ENCODE measurements around the gene JOSD2. TPM values are rescaled to one million over a fixed set of nuclear protein-coding genes. Genes with fewer than 3 reads are reported as not detected.

The JOSD2 gene
- total RNA-seq, 3 donors from 2014 or later, result 33.4 to 41.2 (median 37.2) TPM

- no peaks in the 10 kb centered on the region for H3K9me3 ChIP-seq
Observed at GRCh38 chr19:50498219-50499056, 12.6 kb downstream of the JOSD2 start.

DNA sequence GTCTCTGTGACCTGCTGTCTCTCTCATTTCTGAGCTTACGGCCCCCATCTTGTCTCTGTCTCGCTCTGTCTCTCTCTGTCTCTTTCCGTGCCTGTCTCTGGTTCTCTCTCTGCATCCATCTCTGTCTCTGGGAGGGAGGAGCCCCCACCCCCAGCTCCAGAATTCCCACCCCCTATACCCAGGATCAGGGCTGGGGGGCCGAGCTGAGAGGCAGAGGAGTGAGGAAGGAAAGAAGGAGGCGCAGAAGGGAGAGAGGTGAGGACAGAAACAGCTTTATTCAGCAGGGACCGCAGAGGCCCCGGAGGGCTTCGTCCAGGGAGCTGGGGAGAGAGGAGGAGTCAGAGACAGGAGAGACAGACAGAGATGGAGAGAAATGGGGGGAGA is 14.0 kb downstream of the JOSD2 start:
- no peak for ATAC-seq
- no peaks in the 10 kb centered on the region for H3K9me3 ChIP-seq
- H3K36me3 ChIP-seq (ENCODE audit: low read depth), result no peaks in the 10 kb centered on the region
- no peak for TF ChIP-seq CTCF (IDR thresholded peaks at IDR 0.05)
- intact Hi-C loops (cut with DNase I, micrococcal nuclease), result no loop called here
- no peaks in the 10 kb centered on the region for H3K4me1 ChIP-seq (ENCODE audit: low read depth)
- DNase-seq, result peak in 1 of 3 donors; percentile 13
- H3K4me3 ChIP-seq, result no peak overlapping the region

More at GRCh38 chr19:50498219-50499056, 12.6 kb downstream of the JOSD2 start:
- Histone ChIP-seq H3K4me3 (no peak overlapping the region), H3K4me1 (ENCODE audit: low read depth) (no peaks in the 10 kb centered on the region), H3K36me3 (ENCODE audit: low read depth) (no peaks in the 10 kb centered on the region)
- DNase-seq, result no peak
- intact Hi-C loops (cut with DNase I, micrococcal nuclease), result no loop called here
- TF ChIP-seq CTCF (IDR thresholded peaks at IDR 0.05), result no peak
- ATAC-seq, result no peak

DNA sequence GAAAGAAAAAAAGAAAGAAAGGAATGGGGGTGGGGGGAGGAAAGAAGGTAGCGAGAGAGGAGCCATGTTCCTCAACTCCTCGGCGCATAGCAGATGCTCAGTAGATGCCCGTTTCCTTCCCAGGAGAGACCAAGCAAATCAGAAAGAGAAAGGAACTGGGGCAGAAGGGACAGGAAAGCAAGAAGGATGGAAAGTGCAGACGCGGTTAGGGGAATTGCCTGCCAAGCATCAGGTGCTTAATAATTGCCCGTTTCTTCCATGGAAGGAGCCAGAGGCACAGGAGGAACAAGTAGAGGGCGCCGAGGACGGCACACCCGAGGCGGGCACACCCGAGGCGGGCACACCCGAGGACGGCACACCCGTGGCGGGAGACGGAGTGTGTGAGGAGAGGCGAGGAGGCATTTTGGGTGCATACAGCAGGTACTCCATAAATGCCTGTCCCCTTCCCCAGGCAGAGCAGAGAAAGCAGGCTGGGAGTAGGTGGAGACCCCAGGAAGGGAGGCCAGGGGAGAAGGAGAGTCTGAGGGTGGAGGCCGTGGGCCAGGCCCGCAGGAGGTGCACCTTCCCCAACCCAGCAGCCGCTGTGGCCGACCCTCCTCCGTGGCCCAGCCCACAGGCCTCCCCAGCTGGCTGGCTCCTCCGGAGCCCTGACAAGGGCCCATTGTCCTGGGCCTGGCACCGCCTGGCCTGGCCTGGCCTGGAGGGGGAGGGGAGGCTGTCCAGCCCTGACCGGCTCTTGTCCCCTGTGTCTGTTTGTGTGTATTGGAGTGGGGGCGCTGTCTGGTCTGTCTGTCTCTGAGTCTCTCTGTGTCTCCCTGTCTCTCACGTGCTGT is 14.6 kb downstream of the JOSD2 start:
- peak in 1 of 3 donors; percentile 24 for DNase-seq
- ATAC-seq, result peak; percentile 20
- Histone ChIP-seq H3K4me1 (ENCODE audit: low read depth) (no peaks in the 10 kb centered on the region), H3K36me3 (ENCODE audit: low read depth) (no peaks in the 10 kb centered on the region), H3K9me3 (no peaks in the 10 kb centered on the region), H3K4me3 (no peak overlapping the region)
- intact Hi-C loops (cut with DNase I, micrococcal nuclease), result no loop called here
- TF ChIP-seq CTCF (IDR thresholded peaks at IDR 0.05), result no peak

DNA sequence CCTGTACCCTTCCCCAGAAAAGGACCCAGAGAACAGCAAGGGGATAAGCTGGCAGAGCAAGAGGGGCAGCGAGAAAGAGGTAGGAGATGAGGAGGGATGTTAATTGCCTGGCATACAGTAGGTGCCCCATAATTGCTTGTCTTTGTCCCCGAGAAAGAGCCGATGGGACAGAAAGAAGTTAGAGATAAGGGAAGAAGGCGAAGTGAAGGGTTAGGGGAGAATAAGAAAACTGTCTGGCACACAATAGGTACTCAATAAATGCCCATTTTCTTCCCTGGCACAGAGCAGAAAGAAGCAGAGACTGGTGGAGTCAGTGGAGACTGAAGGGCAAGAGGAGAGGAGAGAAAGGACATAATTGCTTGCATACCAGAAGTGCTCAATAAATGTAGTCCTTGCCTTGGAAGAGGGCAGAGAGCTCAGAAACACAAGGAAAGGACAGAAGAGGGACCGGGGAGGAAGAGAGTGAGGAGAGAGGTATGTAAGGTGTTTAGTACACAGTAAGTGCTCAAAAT is 15.9 kb downstream of the JOSD2 start:
- Histone ChIP-seq H3K4me1 (ENCODE audit: low read depth) (no peaks in the 10 kb centered on the region), H3K4me3 (no peak overlapping the region), H3K36me3 (ENCODE audit: low read depth) (no peaks in the 10 kb centered on the region), H3K9me3 (no peaks in the 10 kb centered on the region)
- ATAC-seq (no peak), DNase-seq (no peak)
- TF ChIP-seq CTCF (IDR thresholded peaks at IDR 0.05), result no peak
- intact Hi-C loops (cut with DNase I, micrococcal nuclease), result no loop called here

DNA sequence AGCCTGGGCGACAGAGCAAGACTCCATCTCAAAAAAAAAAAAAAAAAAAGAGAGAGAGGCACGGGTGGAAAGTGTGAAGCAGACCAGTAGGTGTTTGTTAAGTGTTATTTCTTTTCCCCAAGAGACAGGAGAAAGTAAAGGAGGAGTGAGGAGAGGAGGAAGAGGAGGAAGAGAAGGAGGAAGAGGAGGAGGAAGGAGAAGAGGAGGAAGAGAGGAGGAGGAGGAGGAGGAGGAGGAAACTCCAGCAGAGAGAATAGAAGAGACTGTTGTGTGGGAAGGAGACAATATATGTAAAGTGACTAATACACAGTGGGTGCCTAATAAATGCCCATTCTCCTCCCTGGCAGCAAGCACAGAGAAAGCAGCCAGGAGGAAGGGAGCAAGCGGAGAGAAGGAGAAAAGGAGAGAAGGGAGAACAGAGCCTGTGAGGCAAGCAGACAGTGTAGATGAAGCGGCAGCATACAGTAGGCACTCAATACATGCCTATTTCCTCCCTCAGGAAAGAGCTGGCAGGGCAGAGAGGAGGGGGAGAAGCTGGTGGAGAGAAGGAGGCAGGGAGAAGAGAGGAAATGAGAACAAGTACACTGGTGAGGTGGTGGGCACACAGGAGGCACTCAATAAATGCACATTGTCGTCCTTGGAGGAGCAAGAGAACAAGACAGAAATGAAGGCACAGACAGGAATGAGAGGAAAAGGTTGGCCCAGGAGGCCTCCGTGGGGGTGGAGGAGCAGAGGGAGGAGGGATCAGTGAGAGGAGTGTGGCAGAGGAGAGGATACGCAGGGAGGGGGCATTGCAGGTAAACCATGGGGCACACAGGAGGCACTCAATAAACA is 16.6 kb downstream of the JOSD2 start:
- intact Hi-C loops (cut with DNase I, micrococcal nuclease), result no loop called here
- DNase-seq, result peak in 1 of 3 donors; percentile 1

More for the DNA sequence above, 16.6 kb downstream of the JOSD2 start:
- TF ChIP-seq CTCF (IDR thresholded peaks at IDR 0.05), result no peak
- H3K9me3 ChIP-seq, result no peaks in the 10 kb centered on the region
- H3K4me3 ChIP-seq, result no peak overlapping the region
- no peak for ATAC-seq
- no peaks in the 10 kb centered on the region for H3K36me3 ChIP-seq (ENCODE audit: low read depth)
- H3K4me1 ChIP-seq (ENCODE audit: low read depth), result no peaks in the 10 kb centered on the region

All from mucosa of descending colon (tissue), 3 donors.